ENCODE measurements around the gene MATCAP1.

- TF ChIP-seq, protein P1, sequence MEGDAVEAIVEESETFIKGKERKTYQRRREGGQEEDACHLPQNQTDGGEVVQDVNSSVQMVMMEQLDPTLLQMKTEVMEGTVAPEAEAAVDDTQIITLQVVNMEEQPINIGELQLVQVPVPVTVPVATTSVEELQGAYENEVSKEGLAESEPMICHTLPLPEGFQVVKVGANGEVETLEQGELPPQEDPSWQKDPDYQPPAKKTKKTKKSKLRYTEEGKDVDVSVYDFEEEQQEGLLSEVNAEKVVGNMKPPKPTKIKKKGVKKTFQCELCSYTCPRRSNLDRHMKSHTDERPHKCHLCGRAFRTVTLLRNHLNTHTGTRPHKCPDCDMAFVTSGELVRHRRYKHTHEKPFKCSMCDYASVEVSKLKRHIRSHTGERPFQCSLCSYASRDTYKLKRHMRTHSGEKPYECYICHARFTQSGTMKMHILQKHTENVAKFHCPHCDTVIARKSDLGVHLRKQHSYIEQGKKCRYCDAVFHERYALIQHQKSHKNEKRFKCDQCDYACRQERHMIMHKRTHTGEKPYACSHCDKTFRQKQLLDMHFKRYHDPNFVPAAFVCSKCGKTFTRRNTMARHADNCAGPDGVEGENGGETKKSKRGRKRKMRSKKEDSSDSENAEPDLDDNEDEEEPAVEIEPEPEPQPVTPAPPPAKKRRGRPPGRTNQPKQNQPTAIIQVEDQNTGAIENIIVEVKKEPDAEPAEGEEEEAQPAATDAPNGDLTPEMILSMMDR (conservative IDR thresholded peaks at IDR 0.05; ENCODE audit: low read depth, low read length), result no peak
- no peak for TF ChIP-seq EZH2 (IDR thresholded peaks at IDR 0.05; ENCODE audit: borderline replicate concordance, low read depth, low read length, poor library complexity, severe bottlenecking)
Observed at GRCh38 chr16:67157106-67157748, 26.5 kb downstream of the MATCAP1 start.
